Subcutaneous abdominal adipose tissue (tissue), 5 donors: ENCODE results near the gene TLR8.

Source experiments
- H3K27ac ChIP-seq: one replicate; pipeline ENCODE4 v1.7.0; 2013; ENCODE audit warnings: low read depth, mild to moderate bottlenecking, inconsistent platforms, low read length, moderate library complexity
- H3K27me3 ChIP-seq, 5 donors: one replicate each; pipeline ENCODE4 v1.7.0; 2013; ENCODE audit warnings: low read length in 5 of 5, inconsistent platforms in 1 of 5; ENCODE audit not compliant: control insufficient read depth in 5 of 5, insufficient read depth in 4 of 5
- H3K36me3 ChIP-seq, 5 donors: one replicate each; pipeline ENCODE4 v1.7.0; 2013; ENCODE audit warnings: low read length in 5 of 5; ENCODE audit not compliant: control insufficient read depth in 5 of 5, insufficient read depth in 5 of 5
- H3K4me1 ChIP-seq, 5 donors: one replicate each; pipeline ENCODE4 v1.7.0; 2013; ENCODE audit warnings: low read length in 5 of 5, mild to moderate bottlenecking in 3 of 5, moderate library complexity in 1 of 5; ENCODE audit not compliant: control insufficient read depth in 5 of 5, insufficient read depth in 5 of 5
- H3K4me3 ChIP-seq, 5 donors: one replicate each; pipeline ENCODE4 v1.7.0; 2013; ENCODE audit warnings: low read length in 5 of 5, low read depth in 1 of 5
- H3K9ac ChIP-seq, 5 donors: one replicate each; pipeline ENCODE4 v1.7.0; 2013; ENCODE audit warnings: low read length in 5 of 5, mild to moderate bottlenecking in 4 of 5, moderate library complexity in 3 of 5
- H3K9me3 ChIP-seq, 5 donors: one replicate each; pipeline ENCODE4 v1.7.0; 2013; ENCODE audit warnings: low read length in 5 of 5; ENCODE audit not compliant: control insufficient read depth in 5 of 5
- donor health status: healthy.
- donor health status: healthy.
- donor health status: healthy.
- donor health status: healthy.
- donor health status: healthy.

TLR8 gene

DNA sequence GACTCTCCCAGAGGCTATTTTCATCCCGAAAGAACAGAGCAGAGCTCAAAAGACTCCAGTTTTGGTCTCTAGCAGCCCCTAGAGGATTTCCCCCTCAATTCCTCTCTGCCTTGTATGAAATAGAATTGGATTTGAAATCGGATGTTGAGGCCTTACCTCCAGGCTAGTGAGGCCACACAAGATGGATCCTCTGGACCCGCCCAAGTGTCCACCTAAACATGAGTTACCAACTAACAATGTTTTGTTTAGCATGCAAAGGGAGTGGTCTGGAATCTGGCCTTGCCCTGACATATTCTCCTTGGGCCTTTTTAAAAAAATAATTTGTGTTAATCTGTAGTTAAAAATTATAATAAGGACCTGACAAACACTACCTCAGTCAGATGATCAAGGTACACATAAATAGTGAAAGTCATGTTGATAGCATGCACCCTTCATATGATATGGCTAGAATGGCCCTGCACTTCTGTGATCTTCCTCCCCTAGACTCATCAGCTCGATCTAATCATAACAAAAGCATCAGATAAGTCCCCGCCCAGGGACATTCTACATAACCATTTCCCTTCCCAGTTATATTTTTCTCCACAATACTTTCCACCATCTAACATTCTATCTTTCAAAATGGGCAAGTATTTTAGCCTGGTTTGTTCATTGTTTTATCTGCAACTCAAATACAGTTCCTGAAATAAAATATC is 6.5 kb downstream of the TLR8 start:
- no peak overlapping the region for H3K27ac ChIP-seq
- no peaks in the 10 kb centered on the region for H3K36me3 ChIP-seq
- H3K4me1 ChIP-seq: peaks cover 0 to 4% (median 0%) of the 10 kb centered on the region in 5 donors
- no peaks in the 10 kb centered on the region for H3K9me3 ChIP-seq
- no peak overlapping the region for H3K4me3 ChIP-seq
- H3K27me3 ChIP-seq: peaks cover 0 to 26% (median 4%) of the 10 kb centered on the region in 5 donors
- no peak overlapping the region for H3K9ac ChIP-seq

DNA sequence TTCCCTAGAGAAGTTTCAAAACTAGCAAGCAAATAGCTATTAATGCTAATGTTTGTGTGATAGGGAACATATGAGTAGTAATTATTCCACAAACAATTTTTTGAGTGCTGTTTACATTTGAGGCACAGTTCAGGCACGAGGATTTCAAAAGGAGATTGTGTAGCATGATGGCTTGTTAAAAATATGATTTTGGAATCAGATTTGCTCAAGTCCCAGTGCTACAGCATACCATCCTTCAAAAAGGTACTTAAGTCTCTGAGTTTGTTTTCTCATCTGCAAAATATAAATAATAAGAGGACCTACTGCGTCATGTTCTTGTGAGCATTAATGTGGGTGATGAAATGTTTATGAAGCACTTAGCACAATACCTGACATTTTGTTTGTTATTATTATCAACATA is 11.3 kb downstream of the TLR8 start:
- no peaks in the 10 kb centered on the region for H3K4me1 ChIP-seq
- H3K27me3 ChIP-seq: peaks cover 0 to 32% (median 0%) of the 10 kb centered on the region in 5 donors
- no peaks in the 10 kb centered on the region for H3K36me3 ChIP-seq
- H3K9ac ChIP-seq: no peak overlapping the region
- no peak overlapping the region for H3K27ac ChIP-seq
- no peaks in the 10 kb centered on the region for H3K9me3 ChIP-seq
- no peak overlapping the region for H3K4me3 ChIP-seq

DNA sequence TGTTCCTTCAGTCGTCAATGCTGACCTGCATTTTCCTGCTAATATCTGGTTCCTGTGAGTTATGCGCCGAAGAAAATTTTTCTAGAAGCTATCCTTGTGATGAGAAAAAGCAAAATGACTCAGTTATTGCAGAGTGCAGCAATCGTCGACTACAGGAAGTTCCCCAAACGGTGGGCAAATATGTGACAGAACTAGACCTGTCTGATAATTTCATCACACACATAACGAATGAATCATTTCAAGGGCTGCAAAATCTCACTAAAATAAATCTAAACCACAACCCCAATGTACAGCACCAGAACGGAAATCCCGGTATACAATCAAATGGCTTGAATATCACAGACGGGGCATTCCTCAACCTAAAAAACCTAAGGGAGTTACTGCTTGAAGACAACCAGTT is 12.6 kb downstream of the TLR8 start:
- Histone ChIP-seq H3K27me3 (peaks cover 0 to 29% (median 2%) of the 10 kb centered on the region in 5 donors), H3K27ac (no peak overlapping the region), H3K4me1 (no peaks in the 10 kb centered on the region), H3K9me3 (no peaks in the 10 kb centered on the region), H3K9ac (no peak overlapping the region), H3K36me3 (no peaks in the 10 kb centered on the region), H3K4me3 (no peak overlapping the region)

DNA sequence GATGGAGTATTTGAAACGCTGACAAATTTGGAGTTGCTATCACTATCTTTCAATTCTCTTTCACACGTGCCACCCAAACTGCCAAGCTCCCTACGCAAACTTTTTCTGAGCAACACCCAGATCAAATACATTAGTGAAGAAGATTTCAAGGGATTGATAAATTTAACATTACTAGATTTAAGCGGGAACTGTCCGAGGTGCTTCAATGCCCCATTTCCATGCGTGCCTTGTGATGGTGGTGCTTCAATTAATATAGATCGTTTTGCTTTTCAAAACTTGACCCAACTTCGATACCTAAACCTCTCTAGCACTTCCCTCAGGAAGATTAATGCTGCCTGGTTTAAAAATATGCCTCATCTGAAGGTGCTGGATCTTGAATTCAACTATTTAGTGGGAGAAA is 13.2 kb downstream of the TLR8 start:
- no peak overlapping the region for H3K27ac ChIP-seq
- H3K4me3 ChIP-seq: no peak overlapping the region
- H3K9me3 ChIP-seq: no peaks in the 10 kb centered on the region
- H3K4me1 ChIP-seq: no peaks in the 10 kb centered on the region
- H3K9ac ChIP-seq: no peak overlapping the region
- H3K36me3 ChIP-seq: no peaks in the 10 kb centered on the region
- H3K27me3 ChIP-seq: peaks cover 0 to 33% (median 4%) of the 10 kb centered on the region in 5 donors

DNA sequence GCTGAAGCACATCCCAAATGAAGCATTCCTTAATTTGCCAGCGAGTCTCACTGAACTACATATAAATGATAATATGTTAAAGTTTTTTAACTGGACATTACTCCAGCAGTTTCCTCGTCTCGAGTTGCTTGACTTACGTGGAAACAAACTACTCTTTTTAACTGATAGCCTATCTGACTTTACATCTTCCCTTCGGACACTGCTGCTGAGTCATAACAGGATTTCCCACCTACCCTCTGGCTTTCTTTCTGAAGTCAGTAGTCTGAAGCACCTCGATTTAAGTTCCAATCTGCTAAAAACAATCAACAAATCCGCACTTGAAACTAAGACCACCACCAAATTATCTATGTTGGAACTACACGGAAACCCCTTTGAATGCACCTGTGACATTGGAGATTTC is 14.6 kb downstream of the TLR8 start:
- Histone ChIP-seq H3K27ac (no peak overlapping the region), H3K27me3 (peaks cover 0 to 28% (median 5%) of the 10 kb centered on the region in 5 donors), H3K4me3 (no peak overlapping the region), H3K4me1 (no peaks in the 10 kb centered on the region), H3K9me3 (no peaks in the 10 kb centered on the region), H3K36me3 (no peaks in the 10 kb centered on the region), H3K9ac (no peak overlapping the region)

DNA sequence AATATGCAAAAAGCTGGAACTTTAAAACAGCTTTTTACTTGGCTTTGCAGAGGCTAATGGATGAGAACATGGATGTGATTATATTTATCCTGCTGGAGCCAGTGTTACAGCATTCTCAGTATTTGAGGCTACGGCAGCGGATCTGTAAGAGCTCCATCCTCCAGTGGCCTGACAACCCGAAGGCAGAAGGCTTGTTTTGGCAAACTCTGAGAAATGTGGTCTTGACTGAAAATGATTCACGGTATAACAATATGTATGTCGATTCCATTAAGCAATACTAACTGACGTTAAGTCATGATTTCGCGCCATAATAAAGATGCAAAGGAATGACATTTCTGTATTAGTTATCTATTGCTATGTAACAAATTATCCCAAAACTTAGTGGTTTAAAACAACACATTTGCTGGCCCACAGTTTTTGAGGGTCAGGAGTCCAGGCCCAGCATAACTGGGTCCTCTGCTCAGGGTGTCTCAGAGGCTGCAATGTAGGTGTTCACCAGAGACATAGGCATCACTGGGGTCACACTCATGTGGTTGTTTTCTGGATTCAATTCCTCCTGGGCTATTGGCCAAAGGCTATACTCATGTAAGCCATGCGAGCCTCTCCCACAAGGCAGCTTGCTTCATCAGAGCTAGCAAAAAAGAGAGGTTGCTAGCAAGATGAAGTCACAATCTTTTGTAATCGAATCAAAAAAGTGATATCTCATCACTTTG is 15.6 kb downstream of the TLR8 start:
- no peaks in the 10 kb centered on the region for H3K36me3 ChIP-seq
- peaks cover 0 to 18% (median 5%) of the 10 kb centered on the region in 5 donors for H3K27me3 ChIP-seq
- H3K9me3 ChIP-seq: no peaks in the 10 kb centered on the region
- H3K4me1 ChIP-seq: no peaks in the 10 kb centered on the region
- no peak overlapping the region for H3K9ac ChIP-seq
- no peak overlapping the region for H3K4me3 ChIP-seq
- no peak overlapping the region for H3K27ac ChIP-seq

DNA sequence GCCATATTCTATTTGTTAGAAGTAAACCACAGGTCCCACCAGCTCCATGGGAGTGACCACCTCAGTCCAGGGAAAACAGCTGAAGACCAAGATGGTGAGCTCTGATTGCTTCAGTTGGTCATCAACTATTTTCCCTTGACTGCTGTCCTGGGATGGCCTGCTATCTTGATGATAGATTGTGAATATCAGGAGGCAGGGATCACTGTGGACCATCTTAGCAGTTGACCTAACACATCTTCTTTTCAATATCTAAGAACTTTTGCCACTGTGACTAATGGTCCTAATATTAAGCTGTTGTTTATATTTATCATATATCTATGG is 16.1 kb downstream of the TLR8 start:
- no peak overlapping the region for H3K27ac ChIP-seq
- H3K27me3 ChIP-seq: peaks cover 0 to 16% (median 5%) of the 10 kb centered on the region in 5 donors
- no peak overlapping the region for H3K4me3 ChIP-seq
- H3K9ac ChIP-seq: no peak overlapping the region
- H3K9me3 ChIP-seq: no peaks in the 10 kb centered on the region
- H3K4me1 ChIP-seq: no peaks in the 10 kb centered on the region
- no peaks in the 10 kb centered on the region for H3K36me3 ChIP-seq

DNA sequence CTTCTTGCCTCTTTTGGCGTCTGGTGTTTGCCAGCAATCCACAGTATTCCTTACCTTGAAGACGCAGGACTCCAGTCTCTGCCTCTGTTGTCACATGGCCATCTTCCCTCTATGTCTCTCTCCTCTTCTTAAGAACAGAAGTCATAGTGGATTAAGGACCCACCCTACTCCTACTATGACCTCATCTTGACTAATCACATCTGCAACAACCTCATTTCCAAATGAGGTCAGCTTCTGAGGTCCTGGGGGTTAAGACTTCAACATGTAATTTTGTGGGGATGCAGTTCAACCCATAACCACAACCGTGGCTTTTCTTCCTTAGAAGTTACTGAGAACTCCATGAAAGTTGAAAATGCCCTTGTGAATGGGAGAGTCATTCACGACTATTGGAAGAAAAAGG is 23.3 kb downstream of the TLR8 start:
- Histone ChIP-seq H3K9me3 (peaks cover 0 to 3% (median 0%) of the 10 kb centered on the region in 5 donors), H3K27ac (no peak overlapping the region), H3K36me3 (no peaks in the 10 kb centered on the region), H3K4me3 (no peak overlapping the region), H3K4me1 (no peaks in the 10 kb centered on the region), H3K9ac (no peak overlapping the region), H3K27me3 (peaks cover 0 to 8% (median 5%) of the 10 kb centered on the region in 5 donors)

DNA sequence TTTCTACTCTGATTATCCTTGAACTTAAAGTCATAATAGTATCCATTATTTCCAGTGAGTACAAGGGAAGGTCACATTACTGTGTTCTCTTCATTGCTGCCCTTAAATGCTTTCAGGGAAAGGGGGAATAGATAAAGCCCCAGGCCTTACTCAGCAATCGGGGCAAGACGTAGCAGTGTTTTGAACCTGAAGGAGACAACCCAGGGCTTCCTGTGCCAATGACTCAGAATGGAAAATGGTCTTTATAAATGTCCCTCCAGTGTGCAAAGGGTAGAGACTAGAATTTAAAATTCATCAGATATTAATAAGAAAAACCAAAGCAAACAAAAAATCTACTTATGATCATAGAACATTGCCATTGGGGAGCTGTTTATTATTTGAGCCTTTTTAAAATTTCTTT is 23.7 kb downstream of the TLR8 start:
- Histone ChIP-seq H3K9me3 (peaks cover 0 to 3% (median 0%) of the 10 kb centered on the region in 5 donors), H3K27ac (no peak overlapping the region), H3K9ac (no peak overlapping the region), H3K27me3 (peaks cover 0 to 8% (median 5%) of the 10 kb centered on the region in 5 donors), H3K36me3 (no peaks in the 10 kb centered on the region), H3K4me3 (no peak overlapping the region), H3K4me1 (no peaks in the 10 kb centered on the region)

DNA sequence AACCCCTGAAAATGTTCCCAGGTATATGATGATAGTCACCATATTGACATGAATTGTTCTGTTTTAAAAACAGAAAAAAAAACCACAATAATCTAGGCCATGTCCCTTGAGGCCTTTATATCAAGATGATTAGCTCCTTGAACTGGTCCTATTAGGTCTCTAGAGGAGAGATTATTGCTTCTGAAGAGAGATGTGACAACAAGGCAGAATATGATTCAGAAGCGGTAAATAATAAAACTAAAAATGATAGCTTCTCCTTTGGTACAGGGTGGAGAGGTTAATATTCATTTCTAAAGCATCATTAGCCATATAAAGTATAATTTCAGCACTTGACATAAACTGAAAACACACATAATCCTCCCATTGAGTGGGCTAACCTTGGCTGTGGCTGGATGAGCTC is 25.8 kb downstream of the TLR8 start:
- no peaks in the 10 kb centered on the region for H3K36me3 ChIP-seq
- H3K4me3 ChIP-seq: no peak overlapping the region
- H3K27ac ChIP-seq: no peak overlapping the region
- H3K4me1 ChIP-seq: no peaks in the 10 kb centered on the region
- peaks cover 0 to 3% (median 0%) of the 10 kb centered on the region in 5 donors for H3K9me3 ChIP-seq
- peaks cover 0 to 8% (median 5%) of the 10 kb centered on the region in 5 donors for H3K27me3 ChIP-seq
- H3K9ac ChIP-seq: no peak overlapping the region
